ENCODE data around the gene CNIH4. TPM values are rescaled to one million over a fixed set of nuclear protein-coding genes. Genes with fewer than 3 reads are reported as not detected.

Gene CNIH4
- total and polyA plus RNA-seq, 2 experiments from 2014 or later: 53.5 to 194 TPM

- Histone ChIP-seq H3K4me1 (ENCODE audit: insufficient read depth) (no peaks in the 10 kb centered on the region), H2AFZ (no peak overlapping the region), H3K9me2 (ENCODE audit: insufficient read depth) (no peaks in the 10 kb centered on the region), H3F3A (replicated peaks; ENCODE audit: low read depth) (no peaks in the 10 kb centered on the region), H3K4me3 (no peak overlapping the region), H3K36me3 (ENCODE audit: insufficient read depth) (peaks cover 16% of the 10 kb centered on the region), H3K27me3 (ENCODE audit: insufficient read depth) (no peaks in the 10 kb centered on the region), H3K27ac (ENCODE audit: low read depth) (no peak overlapping the region), H3K4me2 (no peak overlapping the region), H4K20me1 (replicated peaks; ENCODE audit: insufficient read depth) (no peaks in the 10 kb centered on the region; the same call in 1 of the 2 replicates), H3K79me2 (replicated peaks; ENCODE audit: insufficient read depth) (peaks cover 3% of the 10 kb centered on the region; the same call in 1 of the 2 replicates)
- Mint-ChIP-seq H3K4me3 (no peak overlapping the region), H3K4me1 (no peaks in the 10 kb centered on the region), H3K27me3 (ENCODE audit: insufficient read depth, low read depth, poor library complexity) (peaks cover 1% of the 10 kb centered on the region), H3K27ac (no peak overlapping the region), H3K36me3 (ENCODE audit: low read depth) (peaks cover 44% of the 10 kb centered on the region), H3K9me3 (no peaks in the 10 kb centered on the region)
- TF ChIP-seq EZH2 (IDR thresholded peaks at IDR 0.05; ENCODE audit: low read depth, unreplicated experiment) (no peak), ETS1 (IDR thresholded peaks at IDR 0.05) (no peak)
- DNase-seq (ENCODE audit: low spot score): no peak
- ATAC-seq: no peak
Measured at GRCh38 chr1:224312025-224312424, 44.7 kb upstream of the CNIH4 start.

- H3K36me3 ChIP-seq (ENCODE audit: insufficient read depth): no peaks in the 10 kb centered on the region
- no peaks in the 10 kb centered on the region for H3F3A ChIP-seq (replicated peaks; ENCODE audit: low read depth)
- H3K79me2 ChIP-seq (replicated peaks; ENCODE audit: insufficient read depth): peaks cover 24% of the 10 kb centered on the region
- H3K4me2 ChIP-seq: no peak overlapping the region
- H2AFZ ChIP-seq: no peak overlapping the region
- Mint-ChIP-seq H3K36me3 (ENCODE audit: low read depth) (peaks cover 18% of the 10 kb centered on the region), H3K9me3 (no peaks in the 10 kb centered on the region), H3K27me3 (ENCODE audit: insufficient read depth, low read depth, poor library complexity) (no peaks in the 10 kb centered on the region), H3K4me1 (no peaks in the 10 kb centered on the region), H3K4me3 (no peak overlapping the region), H3K27ac (no peak overlapping the region)
- no peak overlapping the region for H3K4me3 ChIP-seq
- no peaks in the 10 kb centered on the region for H3K4me1 ChIP-seq (ENCODE audit: insufficient read depth)
- no peak for DNase-seq (ENCODE audit: low spot score)
- no peaks in the 10 kb centered on the region for H3K9me2 ChIP-seq (ENCODE audit: insufficient read depth)
- no peak for ATAC-seq
- peaks cover 5% of the 10 kb centered on the region; the same call in 1 of the 2 replicates for H4K20me1 ChIP-seq (replicated peaks; ENCODE audit: insufficient read depth)
- H3K27me3 ChIP-seq (ENCODE audit: insufficient read depth): no peaks in the 10 kb centered on the region
- H3K27ac ChIP-seq (ENCODE audit: low read depth): no peak overlapping the region
- TF ChIP-seq POLR2AphosphoS5 (IDR thresholded peaks at IDR 0.05; ENCODE audit: low read depth) (no peak), CREB1 (CRISPR knock-in tag; IDR thresholded peaks at IDR 0.05; ENCODE audit: low read depth) (no peak), STAT1 (IDR thresholded peaks at IDR 0.05; ENCODE audit: unreplicated experiment) (no peak), NANOG (IDR thresholded peaks at IDR 0.05; ENCODE audit: borderline replicate concordance) (no peak), ZNF331 (CRISPR knock-in tag; IDR thresholded peaks at IDR 0.05; ENCODE audit: low read depth) (no peak), ETS1 (IDR thresholded peaks at IDR 0.05) (no peak), ZNF114 (CRISPR knock-in tag; IDR thresholded peaks at IDR 0.05) (no peak), JUNB (IDR thresholded peaks at IDR 0.05; ENCODE audit: unreplicated experiment) (no peak), ZNF462 (CRISPR knock-in tag; IDR thresholded peaks at IDR 0.05) (no peak), EZH2phosphoT487 (IDR thresholded peaks at IDR 0.05; ENCODE audit: unreplicated experiment) (no peak), CTCF (conservative IDR thresholded peaks at IDR 0.05; ENCODE audit: low read depth in 2 of 2) (no peak)
Measured at GRCh38 chr1:224317383-224318045, 39.2 kb upstream of the CNIH4 start.
